Measurements from ENCODE around the gene PCBD1. TPM values are rescaled to one million over a fixed set of nuclear protein-coding genes. Genes with fewer than 3 reads are reported as not detected.

PCBD1 gene
- total and polyA plus RNA-seq, 2 donors (not counting 1 experiment from before 2014, with no cell fraction given) = 6.7 to 14.1 TPM

GRCh38 chr10:70907637-70908405, 19.5 kb upstream of the PCBD1 start:
- H3K4me1 ChIP-seq (ENCODE audit: control insufficient read depth in 2 of 2, insufficient read depth in 2 of 2, low read length in 2 of 2) = no peaks in the 10 kb centered on the region
- ChIA-PET POLR2A (no interaction called here), CTCF (no interaction called here)
- Mint-ChIP-seq H3K4me1 (no peaks in the 10 kb centered on the region), H3K4me3 (no peak overlapping the region), H3K27me3 (peaks cover 18% of the 10 kb centered on the region), H3K9me3 (ENCODE audit: insufficient read depth) (no peaks in the 10 kb centered on the region), H3K27ac (no peak overlapping the region)
- 70% methylated on average over 6 of the region's 16 CpGs for WGBS (ENCODE audit: insufficient coverage)
- H3K4me2 ChIP-seq (replicated peaks; ENCODE audit: low read depth, low read length, poor library complexity, severe bottlenecking) = no peak overlapping the region
- no peaks in the 10 kb centered on the region for H3K79me2 ChIP-seq (ENCODE audit: control insufficient read depth, insufficient read depth, low read length)
- H4K20me1 ChIP-seq (ENCODE audit: control insufficient read depth, insufficient read depth, low read length, poor library complexity, severe bottlenecking) = no peaks in the 10 kb centered on the region
- H3K9me3 ChIP-seq (ENCODE audit: control extremely low read depth in 1 of 3, control insufficient read depth in 2 of 3, insufficient read depth in 1 of 3, low read length in 2 of 3) = peaks cover 0 to 4% (median 0%) of the 10 kb centered on the region in 3 donors
- no peaks in the 10 kb centered on the region for H3K36me3 ChIP-seq (replicated peaks in 1 of 2; ENCODE audit: control extremely low read depth in 1 of 2, control insufficient read depth in 1 of 2, extremely low read depth in 1 of 2, insufficient read depth in 2 of 2, low read length in 1 of 2)
- DNase-seq = no peak
- TF ChIP-seq, protein P1, sequence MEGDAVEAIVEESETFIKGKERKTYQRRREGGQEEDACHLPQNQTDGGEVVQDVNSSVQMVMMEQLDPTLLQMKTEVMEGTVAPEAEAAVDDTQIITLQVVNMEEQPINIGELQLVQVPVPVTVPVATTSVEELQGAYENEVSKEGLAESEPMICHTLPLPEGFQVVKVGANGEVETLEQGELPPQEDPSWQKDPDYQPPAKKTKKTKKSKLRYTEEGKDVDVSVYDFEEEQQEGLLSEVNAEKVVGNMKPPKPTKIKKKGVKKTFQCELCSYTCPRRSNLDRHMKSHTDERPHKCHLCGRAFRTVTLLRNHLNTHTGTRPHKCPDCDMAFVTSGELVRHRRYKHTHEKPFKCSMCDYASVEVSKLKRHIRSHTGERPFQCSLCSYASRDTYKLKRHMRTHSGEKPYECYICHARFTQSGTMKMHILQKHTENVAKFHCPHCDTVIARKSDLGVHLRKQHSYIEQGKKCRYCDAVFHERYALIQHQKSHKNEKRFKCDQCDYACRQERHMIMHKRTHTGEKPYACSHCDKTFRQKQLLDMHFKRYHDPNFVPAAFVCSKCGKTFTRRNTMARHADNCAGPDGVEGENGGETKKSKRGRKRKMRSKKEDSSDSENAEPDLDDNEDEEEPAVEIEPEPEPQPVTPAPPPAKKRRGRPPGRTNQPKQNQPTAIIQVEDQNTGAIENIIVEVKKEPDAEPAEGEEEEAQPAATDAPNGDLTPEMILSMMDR (IDR thresholded peaks at IDR 0.05) = no peak
- TF ChIP-seq EZH2 (IDR thresholded peaks at IDR 0.05; ENCODE audit: borderline replicate concordance, insufficient read depth, low read depth, low read length, poor library complexity, severe bottlenecking) = no peak
- no peak for ATAC-seq (ENCODE audit: low read depth)
- peaks cover 0 to 12% (median 0%) of the 10 kb centered on the region in 4 experiments for H3K27me3 ChIP-seq (replicated peaks in 1 of 4; ENCODE audit: control extremely low read depth in 1 of 4, control insufficient read depth in 3 of 4, insufficient read depth in 4 of 4, low read length in 3 of 4)
- intact Hi-C loops (cut with micrococcal nuclease) = no loop called here
- no peak overlapping the region for H3K27ac ChIP-seq (ENCODE audit: low read length in 2 of 2)
- H2AFZ ChIP-seq (ENCODE audit: insufficient read depth, low read depth, low read length, poor library complexity, severe bottlenecking) = no peak overlapping the region
- no peak overlapping the region for H3K9ac ChIP-seq (ENCODE audit: low read length)
- no peak overlapping the region for H3K4me3 ChIP-seq (ENCODE audit: control extremely low read depth in 1 of 5, extremely low read depth in 1 of 5, insufficient read depth in 1 of 5, low read depth in 2 of 5, low read length in 4 of 5)

- H3K4me1 Mint-ChIP-seq = no peaks in the 10 kb centered on the region
- ChIA-PET CTCF (no interaction called here), POLR2A (no interaction called here)
- no peak overlapping the region for H2AFZ ChIP-seq (ENCODE audit: insufficient read depth, low read depth, low read length, poor library complexity, severe bottlenecking)
- TF ChIP-seq, protein P1 (IDR thresholded peaks at IDR 0.05) = no peak
- WGBS (ENCODE audit: insufficient coverage) = 91% methylated on average over 13 of the region's 15 CpGs
- H3K9ac ChIP-seq (ENCODE audit: low read length) = no peak overlapping the region
- peaks cover 0 to 3% (median 0%) of the 10 kb centered on the region in 3 donors for H3K9me3 ChIP-seq (ENCODE audit: control extremely low read depth in 1 of 3, control insufficient read depth in 2 of 3, insufficient read depth in 1 of 3, low read length in 2 of 3)
- no peak overlapping the region for H3K4me2 ChIP-seq (replicated peaks; ENCODE audit: low read depth, low read length, poor library complexity, severe bottlenecking)
- no peaks in the 10 kb centered on the region for H4K20me1 ChIP-seq (ENCODE audit: control insufficient read depth, insufficient read depth, low read length, poor library complexity, severe bottlenecking)
- peaks cover 20% of the 10 kb centered on the region for H3K27me3 Mint-ChIP-seq
- intact Hi-C loops (cut with micrococcal nuclease) = no loop called here
- no peak for DNase-seq
- ATAC-seq (ENCODE audit: low read depth) = no peak
- H3K36me3 ChIP-seq (replicated peaks in 1 of 2; ENCODE audit: control extremely low read depth in 1 of 2, control insufficient read depth in 1 of 2, extremely low read depth in 1 of 2, insufficient read depth in 2 of 2, low read length in 1 of 2) = no peaks in the 10 kb centered on the region
- H3K27me3 ChIP-seq (replicated peaks in 1 of 4; ENCODE audit: control extremely low read depth in 1 of 4, control insufficient read depth in 3 of 4, insufficient read depth in 4 of 4, low read length in 3 of 4) = peaks cover 0 to 12% (median 0%) of the 10 kb centered on the region in 4 experiments
- no peaks in the 10 kb centered on the region for H3K9me3 Mint-ChIP-seq (ENCODE audit: insufficient read depth)
- H3K27ac Mint-ChIP-seq = no peak overlapping the region
- no peaks in the 10 kb centered on the region for H3K79me2 ChIP-seq (ENCODE audit: control insufficient read depth, insufficient read depth, low read length)
- H3K4me3 Mint-ChIP-seq = no peak overlapping the region
- no peak overlapping the region for H3K27ac ChIP-seq (ENCODE audit: low read length in 2 of 2)
- H3K4me1 ChIP-seq (ENCODE audit: control insufficient read depth in 2 of 2, insufficient read depth in 2 of 2, low read length in 2 of 2) = no peaks in the 10 kb centered on the region
- H3K4me3 ChIP-seq (ENCODE audit: control extremely low read depth in 1 of 5, extremely low read depth in 1 of 5, insufficient read depth in 1 of 5, low read depth in 2 of 5, low read length in 4 of 5) = no peak overlapping the region
Measured at GRCh38 chr10:70906953-70907636, 18.7 kb upstream of the PCBD1 start.
